SK-N-MC (cell line): ENCODE data around the gene PTCH2.

Source experiments
- EZH2 ChIP-seq: fragments of 200-600 bp; sonication (generic); IDR thresholded peaks from one replicate; pipeline ENCODE4 v1.6.1; 2017; ENCODE audit warnings: antibody characterized with exemption
- POLR2AphosphoS5 ChIP-seq: IDR thresholded peaks from 2 replicates; pipeline ENCODE4 v1.6.1; 2012; ENCODE audit warnings: mild to moderate bottlenecking, low read depth, low read length, borderline replicate concordance

DNA sequence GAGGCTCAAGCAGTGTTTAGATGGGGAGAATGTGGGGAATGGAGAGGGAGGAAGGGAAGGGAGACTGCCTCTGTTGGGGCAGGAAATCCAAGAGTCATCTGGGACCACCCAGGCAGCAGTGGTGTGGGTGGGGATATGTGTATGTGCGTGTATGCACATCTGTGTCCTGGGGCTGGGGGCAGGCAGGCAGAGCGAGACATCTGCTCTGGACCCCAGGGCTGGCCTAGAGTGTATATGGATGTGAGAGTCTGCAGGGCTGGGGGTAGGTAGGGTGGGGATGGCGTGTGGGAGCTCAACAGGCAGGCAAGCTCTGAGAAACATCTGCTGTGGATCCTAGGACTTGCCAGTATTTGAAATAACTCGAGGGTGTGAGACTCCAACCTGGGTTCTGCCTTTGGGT is 3.5 kb downstream of the PTCH2 start:
- TF ChIP-seq POLR2AphosphoS5 (no peak), EZH2 (no peak)
